ENCODE measurements around the gene SETSIP. TPM values are rescaled to one million over a fixed set of nuclear protein-coding genes. Genes with fewer than 3 reads are reported as not detected.
"Not testable (repeated sequence)": the region's sequence is repeated elsewhere in the genome, so short reads cannot be mapped to it uniquely, and the experiment has no call there.

Gene SETSIP
- total RNA-seq, 1 donor from 2014 or later, result not detected

DNA sequence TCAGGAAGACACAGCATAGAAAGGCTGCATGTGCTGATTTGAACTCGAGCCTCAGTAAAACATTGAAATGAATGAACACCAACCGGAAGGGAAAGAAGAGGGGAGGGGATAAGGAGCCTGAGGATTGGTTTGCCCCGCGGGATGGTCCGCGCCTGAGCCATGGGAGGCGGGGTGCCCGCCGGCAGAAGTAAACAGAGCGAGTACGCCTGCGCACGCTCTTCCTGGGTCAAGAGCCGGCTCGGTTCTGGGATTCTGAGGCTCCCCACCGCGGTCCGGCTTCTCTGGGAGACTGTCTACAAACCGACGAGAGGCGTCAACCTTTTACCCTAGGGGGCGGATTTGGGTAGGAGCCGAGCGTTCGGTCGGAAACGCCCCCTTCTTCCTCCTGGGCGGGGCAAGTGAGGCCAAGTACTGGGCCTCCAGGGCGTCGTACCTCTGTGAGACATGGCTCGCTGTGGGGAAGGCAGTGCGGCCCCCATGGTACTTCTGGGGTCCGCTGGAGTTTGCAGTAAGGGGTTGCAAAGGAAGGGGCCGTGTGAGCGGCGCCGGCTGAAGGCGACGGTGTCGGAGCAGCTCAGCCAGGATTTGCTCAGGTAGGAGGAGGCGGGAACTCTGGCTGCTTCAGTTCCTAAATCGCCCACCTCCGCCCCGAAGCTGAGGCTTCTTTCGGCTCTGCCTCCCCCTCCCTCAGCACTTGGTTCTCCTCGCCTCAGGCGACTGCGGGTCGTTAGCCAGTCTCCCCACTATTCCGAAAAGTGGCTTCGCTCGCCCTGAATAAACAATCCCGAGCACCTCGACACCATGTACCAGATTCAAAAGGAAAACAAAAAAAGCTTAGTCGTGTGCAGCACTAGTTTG lies 5.1 kb upstream of the SETSIP start, which contains the start of gene BTBD8:
BTBD8 (plus strand) TSS at position 218 of the 858 bp plus-strand sequence; CDS start at position 445, 227 bp downstream.
- intact Hi-C loops (cut with micrococcal nuclease), result no loop called here

DNA sequence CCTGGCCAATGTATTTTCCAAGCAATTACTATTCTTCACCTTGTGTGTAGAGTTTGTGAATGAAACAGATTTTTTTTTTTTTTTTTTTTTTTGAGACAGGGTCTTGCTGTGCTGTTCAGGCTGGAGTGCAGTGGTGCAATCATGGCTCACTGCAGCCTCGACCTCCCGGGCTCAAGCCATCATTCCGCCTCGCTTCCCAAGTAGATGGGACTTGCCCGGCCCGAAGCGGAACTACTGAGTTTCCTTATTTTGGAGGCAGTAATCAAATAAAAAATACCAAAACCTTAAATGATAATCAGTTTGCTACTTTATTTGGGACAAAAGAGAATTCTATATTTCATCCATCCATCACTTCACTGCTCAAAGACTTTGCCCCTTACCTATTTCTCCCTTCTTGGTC lies 4.2 kb upstream of the SETSIP start:
- no peak for DNase-seq
- peak overlapping the region; percentile 75 for H3K4me3 ChIP-seq
- H3K9me3 ChIP-seq (replicated peaks), result peaks cover 2% of the 10 kb centered on the region
- peaks cover 18% of the 10 kb centered on the region for H3K4me1 ChIP-seq
- H3K27me3 ChIP-seq (ENCODE audit: low read depth), result no peaks in the 10 kb centered on the region
- intact Hi-C loops (cut with micrococcal nuclease), result no loop called here
- H3K36me3 ChIP-seq, result peaks cover under 1% of the 10 kb centered on the region
- no peak overlapping the region for H3K27ac ChIP-seq (replicated peaks)
- TF ChIP-seq, protein P1, sequence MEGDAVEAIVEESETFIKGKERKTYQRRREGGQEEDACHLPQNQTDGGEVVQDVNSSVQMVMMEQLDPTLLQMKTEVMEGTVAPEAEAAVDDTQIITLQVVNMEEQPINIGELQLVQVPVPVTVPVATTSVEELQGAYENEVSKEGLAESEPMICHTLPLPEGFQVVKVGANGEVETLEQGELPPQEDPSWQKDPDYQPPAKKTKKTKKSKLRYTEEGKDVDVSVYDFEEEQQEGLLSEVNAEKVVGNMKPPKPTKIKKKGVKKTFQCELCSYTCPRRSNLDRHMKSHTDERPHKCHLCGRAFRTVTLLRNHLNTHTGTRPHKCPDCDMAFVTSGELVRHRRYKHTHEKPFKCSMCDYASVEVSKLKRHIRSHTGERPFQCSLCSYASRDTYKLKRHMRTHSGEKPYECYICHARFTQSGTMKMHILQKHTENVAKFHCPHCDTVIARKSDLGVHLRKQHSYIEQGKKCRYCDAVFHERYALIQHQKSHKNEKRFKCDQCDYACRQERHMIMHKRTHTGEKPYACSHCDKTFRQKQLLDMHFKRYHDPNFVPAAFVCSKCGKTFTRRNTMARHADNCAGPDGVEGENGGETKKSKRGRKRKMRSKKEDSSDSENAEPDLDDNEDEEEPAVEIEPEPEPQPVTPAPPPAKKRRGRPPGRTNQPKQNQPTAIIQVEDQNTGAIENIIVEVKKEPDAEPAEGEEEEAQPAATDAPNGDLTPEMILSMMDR (IDR thresholded peaks at IDR 0.05; ENCODE audit: borderline replicate concordance), result no peak

More for the DNA sequence above, 5.1 kb upstream of the SETSIP start, which contains the start of gene BTBD8:
- DNase-seq, result peak; percentile 84
- H3K36me3 ChIP-seq, result peaks cover 10% of the 10 kb centered on the region
- no peaks in the 10 kb centered on the region for H3K27me3 ChIP-seq (ENCODE audit: low read depth)
- H3K4me3 ChIP-seq, result peak within 1 kb of the TSS; percentile 75
- peaks cover 12% of the 10 kb centered on the region for H3K9me3 ChIP-seq (replicated peaks)
- peaks cover 18% of the 10 kb centered on the region for H3K4me1 ChIP-seq
- TF ChIP-seq, protein P1 (IDR thresholded peaks at IDR 0.05; ENCODE audit: borderline replicate concordance), result peak; percentile 24
- H3K27ac ChIP-seq (replicated peaks), result peak within 1 kb of the TSS; percentile 69

DNA sequence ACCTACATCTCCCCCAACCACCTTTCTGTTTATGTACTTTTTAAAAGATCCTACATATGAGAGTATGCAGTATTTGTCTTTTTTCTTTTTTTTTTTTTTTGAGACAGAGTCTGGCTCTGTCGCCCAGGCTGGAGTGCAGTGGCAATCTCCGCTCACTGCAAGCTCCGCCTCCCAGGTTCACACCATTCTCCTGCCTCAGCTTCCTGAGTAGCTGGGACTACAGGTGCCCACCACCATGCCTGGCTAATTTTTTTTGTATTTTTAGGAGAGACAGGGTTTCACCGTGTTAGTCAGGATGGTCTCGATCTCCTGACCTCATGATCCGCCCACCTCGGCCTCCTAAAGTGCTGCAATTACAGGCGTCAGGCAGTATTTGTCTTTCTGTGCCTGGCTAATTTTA lies 2.9 kb upstream of the SETSIP start:
- DNase-seq; H3K36me3 ChIP-seq; H3K9me3 ChIP-seq (replicated peaks); intact Hi-C loops (cut with micrococcal nuclease); H3K27ac ChIP-seq (replicated peaks); H3K4me3 ChIP-seq; H3K27me3 ChIP-seq (ENCODE audit: low read depth): not testable (repeated sequence)
- peaks cover 18% of the 10 kb centered on the region for H3K4me1 ChIP-seq

DNA sequence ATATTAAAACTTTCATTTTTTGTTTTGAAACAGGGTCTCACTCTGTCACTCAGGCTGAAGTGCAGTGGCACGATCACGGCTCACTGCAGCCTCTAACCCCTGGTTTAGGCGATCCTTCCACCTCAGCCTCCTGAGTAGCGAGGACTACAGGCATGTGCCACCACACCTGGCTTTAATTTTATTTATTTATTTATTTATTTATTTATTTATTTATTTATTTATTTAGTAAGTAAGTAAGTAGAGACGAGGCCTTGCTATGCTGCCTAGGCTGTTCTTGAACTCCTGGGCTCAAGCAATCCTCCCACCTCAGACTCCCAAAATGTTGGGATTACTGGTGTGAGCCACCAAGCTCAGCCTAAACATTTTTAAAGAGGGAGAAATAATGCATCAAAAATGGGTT lies 1.2 kb upstream of the SETSIP start:
- no peak for DNase-seq
- Histone ChIP-seq H3K4me1 (peaks cover 18% of the 10 kb centered on the region), H3K27ac (replicated peaks) (no peak overlapping the region), H3K36me3 (no peaks in the 10 kb centered on the region), H3K4me3 (no peak overlapping the region), H3K27me3 (ENCODE audit: low read depth) (no peaks in the 10 kb centered on the region), H3K9me3 (replicated peaks) (no peaks in the 10 kb centered on the region)
- intact Hi-C loops (cut with micrococcal nuclease), result no loop called here
- TF ChIP-seq, protein P1 (IDR thresholded peaks at IDR 0.05; ENCODE audit: borderline replicate concordance), result no peak

- intact Hi-C loops (cut with micrococcal nuclease); H3K4me3 ChIP-seq; H3K27ac ChIP-seq (replicated peaks); H3K36me3 ChIP-seq; H3K27me3 ChIP-seq (ENCODE audit: low read depth); DNase-seq; H3K4me1 ChIP-seq; H3K9me3 ChIP-seq (replicated peaks): not testable (repeated sequence)
Measured at GRCh38 chr1:92074446-92074845, 765 bp downstream of the SETSIP start.

DNA sequence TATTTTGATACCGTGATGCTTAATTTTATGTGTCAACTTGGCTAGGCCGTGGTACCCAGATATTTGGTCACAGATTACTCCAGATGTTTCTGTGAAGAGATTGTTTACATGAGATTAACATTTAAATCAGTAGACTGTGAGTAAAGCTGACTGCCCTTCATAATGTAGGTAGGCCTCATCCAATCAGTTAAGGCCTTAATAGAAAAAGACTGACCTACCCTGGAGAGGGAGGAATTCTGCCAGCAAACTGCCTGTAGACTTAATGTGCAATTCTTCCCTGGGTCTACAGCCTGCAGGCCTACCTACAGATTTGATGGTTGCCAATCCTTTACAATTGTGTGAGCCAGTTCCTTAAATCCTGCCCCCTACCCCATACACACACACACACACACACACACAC lies 4.3 kb downstream of the SETSIP start:
- no peak overlapping the region for H3K27ac ChIP-seq (replicated peaks)
- no peaks in the 10 kb centered on the region for H3K36me3 ChIP-seq
- TF ChIP-seq, protein P1 (IDR thresholded peaks at IDR 0.05; ENCODE audit: borderline replicate concordance), result no peak
- H3K4me3 ChIP-seq, result no peak overlapping the region
- H3K4me1 ChIP-seq, result no peaks in the 10 kb centered on the region
- intact Hi-C loops (cut with micrococcal nuclease), result no loop called here
- no peak for DNase-seq
- H3K9me3 ChIP-seq (replicated peaks), result no peaks in the 10 kb centered on the region
- no peaks in the 10 kb centered on the region for H3K27me3 ChIP-seq (ENCODE audit: low read depth)

Data from left ventricle myocardium inferior (tissue), 1 donor.